BE2C (cell line): ENCODE measurements around the gene C12orf54.

ENCODE experiments used
- DNase-seq: peaks from one replicate; pipeline ENCODE4 v3.0.0-alpha.2; 2020
- H3K27me3 ChIP-seq: fragments of 250-450 bp; sonication (Bioruptor Pico); 2 replicates; pipeline ENCODE4 v1.5.1; 2020; ENCODE audit warnings: mild to moderate bottlenecking
- H3K36me3 ChIP-seq: fragments of 250-450 bp; sonication (Bioruptor Pico); 2 replicates; pipeline ENCODE4 v1.5.1; 2020; ENCODE audit warnings: mild to moderate bottlenecking
- H3K4me1 ChIP-seq: fragments of 250-450 bp; sonication (Bioruptor Pico); 2 replicates; pipeline ENCODE4 v1.5.1; 2020
- H3K4me3 ChIP-seq: 2 replicates; pipeline ENCODE4 v1.5.1; 2011; ENCODE audit warnings: low read depth, low read length
- H3K9me3 ChIP-seq: fragments of 250-450 bp; sonication (Bioruptor Pico); 2 replicates; pipeline ENCODE4 v1.5.1; 2020
- CTCF ChIP-seq: IDR thresholded peaks from 2 replicates; pipeline ENCODE4 v1.5.1; 2012; ENCODE audit warnings: mild to moderate bottlenecking, low read depth, low read length

The C12orf54 gene

GRCh38 chr12:48527891-48528670 is 45.8 kb downstream of the C12orf54 start:
- no peak for DNase-seq
- Histone ChIP-seq H3K27me3 (peaks cover 29% of the 10 kb centered on the region), H3K9me3 (no peaks in the 10 kb centered on the region), H3K36me3 (no peaks in the 10 kb centered on the region), H3K4me3 (no peak overlapping the region), H3K4me1 (no peaks in the 10 kb centered on the region)
- TF ChIP-seq CTCF = no peak

GRCh38 chr12:48532601-48533000 is 50.3 kb downstream of the C12orf54 start:
- Histone ChIP-seq H3K9me3 (no peaks in the 10 kb centered on the region), H3K27me3 (peaks cover 23% of the 10 kb centered on the region), H3K4me1 (no peaks in the 10 kb centered on the region), H3K4me3 (no peak overlapping the region), H3K36me3 (no peaks in the 10 kb centered on the region)
- DNase-seq = no peak
- TF ChIP-seq CTCF = no peak

- Histone ChIP-seq H3K9me3 (no peaks in the 10 kb centered on the region), H3K27me3 (peaks cover 6% of the 10 kb centered on the region; the same call in 1 of the 2 replicates), H3K4me1 (no peaks in the 10 kb centered on the region), H3K4me3 (no peak overlapping the region), H3K36me3 (no peaks in the 10 kb centered on the region)
- TF ChIP-seq CTCF = no peak
- DNase-seq = no peak
Measured at GRCh38 chr12:48536602-48537001, 54.3 kb downstream of the C12orf54 start.

GRCh38 chr12:48542300-48542928 is 60.1 kb downstream of the C12orf54 start:
- H3K9me3 ChIP-seq = no peaks in the 10 kb centered on the region
- peak; percentile 36 for DNase-seq
- TF ChIP-seq CTCF = peak; percentile 73

GRCh38 chr12:48545833-48546469 is 63.7 kb downstream of the C12orf54 start:
- DNase-seq = no peak
- no peak for TF ChIP-seq CTCF
- H3K9me3 ChIP-seq = no peaks in the 10 kb centered on the region
- no peaks in the 10 kb centered on the region; the same call in 1 of the 2 replicates for H3K27me3 ChIP-seq
- H3K4me1 ChIP-seq = no peaks in the 10 kb centered on the region
- H3K36me3 ChIP-seq = no peaks in the 10 kb centered on the region
- no peak overlapping the region for H3K4me3 ChIP-seq

More at GRCh38 chr12:48542300-48542928, 60.1 kb downstream of the C12orf54 start:
- no peak overlapping the region for H3K4me3 ChIP-seq
- H3K27me3 ChIP-seq = no peaks in the 10 kb centered on the region; the same call in 1 of the 2 replicates
- no peaks in the 10 kb centered on the region for H3K36me3 ChIP-seq
- no peaks in the 10 kb centered on the region for H3K4me1 ChIP-seq
